Retinal pigment epithelial cell (primary cell): ENCODE results near the gene MLLT10.

Source experiments
- DNase-seq: peaks from one replicate; pipeline ENCODE4 v3.0.0-alpha.2; 2010; ENCODE audit warnings: low read depth
- H3K4me3 ChIP-seq: 2 replicates; pipeline ENCODE4 v1.5.1; 2011; ENCODE audit warnings: mild to moderate bottlenecking, low read length, control low read depth, moderate library complexity
- CTCF ChIP-seq: conservative IDR thresholded peaks from 2 replicates; pipeline ENCODE4 v1.5.1; 2011; ENCODE audit warnings: low read depth, low read length, control low read depth, inconsistent platforms

MLLT10 gene

GRCh38 chr10:21526860-21527597, 7.0 kb upstream of the MLLT10 start:
- H3K4me3 ChIP-seq, result peak overlapping the region; percentile 46
- no peak for DNase-seq
- no peak for TF ChIP-seq CTCF

GRCh38 chr10:21527598-21528235, 6.3 kb upstream of the MLLT10 start:
- peak overlapping the region; percentile 37 for H3K4me3 ChIP-seq
- TF ChIP-seq CTCF, result no peak

GRCh38 chr10:21528236-21529031, 5.6 kb upstream of the MLLT10 start:
- peak overlapping the region; percentile 9 for H3K4me3 ChIP-seq
- no peak for DNase-seq
- no peak for TF ChIP-seq CTCF

More at GRCh38 chr10:21527598-21528235, 6.3 kb upstream of the MLLT10 start:
- no peak for DNase-seq

- H3K4me3 ChIP-seq, result peak overlapping the region; percentile 7
- DNase-seq, result no peak
- TF ChIP-seq CTCF, result no peak
Measured at GRCh38 chr10:21529032-21529910, 4.8 kb upstream of the MLLT10 start.

GRCh38 chr10:21530168-21530567, 3.9 kb upstream of the MLLT10 start:
- no peak overlapping the region for H3K4me3 ChIP-seq
- no peak for TF ChIP-seq CTCF
- no peak for DNase-seq

- no peak for DNase-seq
- no peak for TF ChIP-seq CTCF
- H3K4me3 ChIP-seq, result no peak overlapping the region
Measured at GRCh38 chr10:21530641-21531040, 3.4 kb upstream of the MLLT10 start.
